HEK293 (cell line): ENCODE results near the gene ZNF576.

Source experiments
- MEIS1 ChIP-seq: sonication (generic); formaldehyde crosslinking; IDR thresholded peaks from 2 replicates; pipeline ENCODE4 v1.8.1; 2022; ENCODE audit warnings: missing genetic modification reagents, mild to moderate bottlenecking, borderline replicate concordance
- ZNF404 ChIP-seq: fragments of 450-650 bp; formaldehyde crosslinking; IDR thresholded peaks from 2 replicates; pipeline ENCODE4 v1.5.1; 2017; ENCODE audit warnings: missing biosample characterization, missing genetic modification characterization
- ZNF776 ChIP-seq: fragments of 450-650 bp; formaldehyde crosslinking; IDR thresholded peaks from 2 replicates; pipeline ENCODE4 v1.5.0; 2017; ENCODE audit warnings: missing biosample characterization, missing genetic modification characterization, borderline replicate concordance

- TF ChIP-seq ZNF404 (tag by site-specific recombination), result no peak
- TF ChIP-seq MEIS1 (CRISPR knock-in tag), result no peak
- no peak for TF ChIP-seq ZNF776
Observed at GRCh38 chr19:43634506-43634871, 38.1 kb downstream of the ZNF576 start.
